ENCODE measurements around the gene ACOX3. TPM values are rescaled to one million over a fixed set of nuclear protein-coding genes. Genes with fewer than 3 reads are reported as not detected.

ACOX3 gene
- total and polyA plus RNA-seq, 9 of the 15 experiments (the other 6 are each of a cell fraction or from before 2014, with no cell fraction given), result 0.68 to 7.3 (median 3.7) TPM

GRCh38 chr4:8478801-8479744 lies 38.5 kb upstream of the ACOX3 start (continued):
- no peak; the same call in 1 of the 2 replicates for TF ChIP-seq ETV5 (CRISPR knock-in tag; IDR thresholded peaks at IDR 0.05; ENCODE audit: low read depth)
- no peak for TF ChIP-seq ZNF3 (CRISPR knock-in tag; IDR thresholded peaks at IDR 0.05)
- peak; percentile 45; the same call in 1 of the 2 replicates for TF ChIP-seq MTA2 (IDR thresholded peaks at IDR 0.05; ENCODE audit: low read depth)
- TF ChIP-seq, protein P1, sequence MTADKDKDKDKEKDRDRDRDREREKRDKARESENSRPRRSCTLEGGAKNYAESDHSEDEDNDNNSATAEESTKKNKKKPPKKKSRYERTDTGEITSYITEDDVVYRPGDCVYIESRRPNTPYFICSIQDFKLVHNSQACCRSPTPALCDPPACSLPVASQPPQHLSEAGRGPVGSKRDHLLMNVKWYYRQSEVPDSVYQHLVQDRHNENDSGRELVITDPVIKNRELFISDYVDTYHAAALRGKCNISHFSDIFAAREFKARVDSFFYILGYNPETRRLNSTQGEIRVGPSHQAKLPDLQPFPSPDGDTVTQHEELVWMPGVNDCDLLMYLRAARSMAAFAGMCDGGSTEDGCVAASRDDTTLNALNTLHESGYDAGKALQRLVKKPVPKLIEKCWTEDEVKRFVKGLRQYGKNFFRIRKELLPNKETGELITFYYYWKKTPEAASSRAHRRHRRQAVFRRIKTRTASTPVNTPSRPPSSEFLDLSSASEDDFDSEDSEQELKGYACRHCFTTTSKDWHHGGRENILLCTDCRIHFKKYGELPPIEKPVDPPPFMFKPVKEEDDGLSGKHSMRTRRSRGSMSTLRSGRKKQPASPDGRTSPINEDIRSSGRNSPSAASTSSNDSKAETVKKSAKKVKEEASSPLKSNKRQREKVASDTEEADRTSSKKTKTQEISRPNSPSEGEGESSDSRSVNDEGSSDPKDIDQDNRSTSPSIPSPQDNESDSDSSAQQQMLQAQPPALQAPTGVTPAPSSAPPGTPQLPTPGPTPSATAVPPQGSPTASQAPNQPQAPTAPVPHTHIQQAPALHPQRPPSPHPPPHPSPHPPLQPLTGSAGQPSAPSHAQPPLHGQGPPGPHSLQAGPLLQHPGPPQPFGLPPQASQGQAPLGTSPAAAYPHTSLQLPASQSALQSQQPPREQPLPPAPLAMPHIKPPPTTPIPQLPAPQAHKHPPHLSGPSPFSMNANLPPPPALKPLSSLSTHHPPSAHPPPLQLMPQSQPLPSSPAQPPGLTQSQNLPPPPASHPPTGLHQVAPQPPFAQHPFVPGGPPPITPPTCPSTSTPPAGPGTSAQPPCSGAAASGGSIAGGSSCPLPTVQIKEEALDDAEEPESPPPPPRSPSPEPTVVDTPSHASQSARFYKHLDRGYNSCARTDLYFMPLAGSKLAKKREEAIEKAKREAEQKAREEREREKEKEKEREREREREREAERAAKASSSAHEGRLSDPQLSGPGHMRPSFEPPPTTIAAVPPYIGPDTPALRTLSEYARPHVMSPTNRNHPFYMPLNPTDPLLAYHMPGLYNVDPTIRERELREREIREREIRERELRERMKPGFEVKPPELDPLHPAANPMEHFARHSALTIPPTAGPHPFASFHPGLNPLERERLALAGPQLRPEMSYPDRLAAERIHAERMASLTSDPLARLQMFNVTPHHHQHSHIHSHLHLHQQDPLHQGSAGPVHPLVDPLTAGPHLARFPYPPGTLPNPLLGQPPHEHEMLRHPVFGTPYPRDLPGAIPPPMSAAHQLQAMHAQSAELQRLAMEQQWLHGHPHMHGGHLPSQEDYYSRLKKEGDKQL (CRISPR knock-in tag; IDR thresholded peaks at IDR 0.05; ENCODE audit: borderline replicate concordance), result no peak
- no peak for TF ChIP-seq CSDE1 (IDR thresholded peaks at IDR 0.05)
- TF ChIP-seq LARP7 (IDR thresholded peaks at IDR 0.05), result no peak
- TF ChIP-seq CTBP1 (IDR thresholded peaks at IDR 0.05; ENCODE audit: borderline replicate concordance), result peak; percentile 96
- no peak for TF ChIP-seq ZNF280B (CRISPR knock-in tag; IDR thresholded peaks at IDR 0.05)
- TF ChIP-seq ZNF384 (IDR thresholded peaks at IDR 0.05; ENCODE audit: low read depth, low read length), result no peak
- peak; percentile 62 for TF ChIP-seq SMARCE1 (IDR thresholded peaks at IDR 0.05)
- no peak for TF ChIP-seq SNRNP70 (optimal IDR thresholded peaks at IDR 0.05; ENCODE audit: low read depth, low read length)
- TF ChIP-seq CREBBP (IDR thresholded peaks at IDR 0.05; ENCODE audit: low read depth, low read length), result no peak
- TF ChIP-seq CC2D1A (IDR thresholded peaks at IDR 0.05), result no peak
- no peak for TF ChIP-seq ZNF436 (CRISPR knock-in tag; IDR thresholded peaks at IDR 0.05)
- TF ChIP-seq SAP30 (IDR thresholded peaks at IDR 0.05; ENCODE audit: borderline replicate concordance, insufficient read depth, low read depth, low read length, poor library complexity, severe bottlenecking), result no peak
- TF ChIP-seq ESRRA (IDR thresholded peaks at IDR 0.05; ENCODE audit: borderline replicate concordance, low read depth), result peak; percentile 70; the same call in 1 of the 2 replicates
- TF ChIP-seq ELK3 (CRISPR knock-in tag; IDR thresholded peaks at IDR 0.05), result no peak
- no peak for TF ChIP-seq ZSCAN32 (CRISPR knock-in tag; IDR thresholded peaks at IDR 0.05)
- no peak; a peak in 1 of 4 replicates for TF ChIP-seq NONO (IDR thresholded peaks at IDR 0.05; ENCODE audit: low read depth in 2 of 2, low read length in 1 of 2)
- peak; percentile 83 for TF ChIP-seq NBN (IDR thresholded peaks at IDR 0.05; ENCODE audit: low read depth)
- TF ChIP-seq POLR2G (IDR thresholded peaks at IDR 0.05; ENCODE audit: low read depth, low read length), result no peak

All from K562 (cell line).